ENCODE data around the gene KLRK1. TPM values are rescaled to one million over a fixed set of nuclear protein-coding genes. Genes with fewer than 3 reads are reported as not detected.
"Not testable (repeated sequence)": the region's sequence is repeated elsewhere in the genome, so short reads cannot be mapped to it uniquely, and the experiment has no call there.

The KLRK1 gene
- total RNA-seq, 1 experiment from 2014 or later, result not detected

GRCh38 chr12:10372559-10372958 lies 17.3 kb downstream of the KLRK1 start:
- no peaks in the 10 kb centered on the region for H3F3A ChIP-seq (ENCODE audit: low read length, unreplicated experiment)
- ATAC-seq, result no peak
- H3K27ac ChIP-seq (ENCODE audit: low read length), result no peak overlapping the region
- BruUV-seq (replicated peaks), result no TSS peak
- ChIA-PET CTCF (no interaction called here), POLR2A (ENCODE audit: unreplicated experiment) (no interaction called here)
- intact Hi-C loops (cut with micrococcal nuclease), result no loop called here
- no peak overlapping the region for H3K9ac ChIP-seq (ENCODE audit: low read length)
- TF ChIP-seq EZH2phosphoT487 (IDR thresholded peaks at IDR 0.05; ENCODE audit: borderline replicate concordance, low read length) (no peak), EZH2 (IDR thresholded peaks at IDR 0.05; ENCODE audit: low read length, unreplicated experiment) (no peak), CTCF (conservative IDR thresholded peaks at IDR 0.05; ENCODE audit: low read depth, low read length) (no peak)
- H3K4me1 ChIP-seq (ENCODE audit: insufficient read depth, low read length), result no peaks in the 10 kb centered on the region
- H4K20me1 ChIP-seq (ENCODE audit: low read length), result no peaks in the 10 kb centered on the region
- H2AFZ ChIP-seq (ENCODE audit: low read length), result no peak overlapping the region
- DNase-seq, result no peak
- no peak overlapping the region for H3K4me2 ChIP-seq (ENCODE audit: low read length)
- no peaks in the 10 kb centered on the region for H3K9me3 ChIP-seq (ENCODE audit: low read length)
- no peaks in the 10 kb centered on the region for H3K27me3 ChIP-seq (ENCODE audit: low read length)
- no peaks in the 10 kb centered on the region for H3K36me3 ChIP-seq (ENCODE audit: low read depth, low read length)
- H3K9me2 ChIP-seq (replicated peaks; ENCODE audit: low read length), result no peaks in the 10 kb centered on the region
- no peaks in the 10 kb centered on the region for H3K79me2 ChIP-seq (ENCODE audit: low read length)
- H3K4me3 ChIP-seq (ENCODE audit: low read length), result no peak overlapping the region

- H3K4me2 ChIP-seq (ENCODE audit: low read length); DNase-seq; H3K27ac ChIP-seq (ENCODE audit: low read length); H2AFZ ChIP-seq (ENCODE audit: low read length); H3K4me1 ChIP-seq (ENCODE audit: insufficient read depth, low read length); intact Hi-C loops (cut with micrococcal nuclease); H3K36me3 ChIP-seq (ENCODE audit: low read depth, low read length); H3K9ac ChIP-seq (ENCODE audit: low read length); H3F3A ChIP-seq (ENCODE audit: low read length, unreplicated experiment); BruUV-seq (replicated peaks); CTCF ChIA-PET; H4K20me1 ChIP-seq (ENCODE audit: low read length); H3K9me3 ChIP-seq (ENCODE audit: low read length); ATAC-seq; H3K4me3 ChIP-seq (ENCODE audit: low read length); POLR2A ChIA-PET (ENCODE audit: unreplicated experiment); H3K27me3 ChIP-seq (ENCODE audit: low read length); H3K9me2 ChIP-seq (replicated peaks; ENCODE audit: low read length); H3K79me2 ChIP-seq (ENCODE audit: low read length): not testable (repeated sequence)
These were observed 17.8 kb downstream of the KLRK1 start for GRCh38 chr12:10371893-10372535.

GRCh38 chr12:10369557-10370415 lies 20.1 kb downstream of the KLRK1 start:
- ChIA-PET CTCF (interaction anchor here (0.6 kb wide), 1 partner anchor 130 kb away, joined by 3 read pairs; no protein-coding TSS in a partner anchor), POLR2A (ENCODE audit: unreplicated experiment) (no interaction called here)
- H3K4me1 ChIP-seq (ENCODE audit: insufficient read depth, low read length), result peaks cover 15% of the 10 kb centered on the region
- no peak overlapping the region for H3K4me2 ChIP-seq (ENCODE audit: low read length)
- no peak overlapping the region for H2AFZ ChIP-seq (ENCODE audit: low read length)
- no peaks in the 10 kb centered on the region for H3K9me3 ChIP-seq (ENCODE audit: low read length)
- no peaks in the 10 kb centered on the region for H3K9me2 ChIP-seq (replicated peaks; ENCODE audit: low read length)
- no peaks in the 10 kb centered on the region for H3K27me3 ChIP-seq (ENCODE audit: low read length)
- H3K79me2 ChIP-seq (ENCODE audit: low read length), result no peaks in the 10 kb centered on the region
- BruUV-seq (replicated peaks), result no TSS peak
- H3K4me3 ChIP-seq (ENCODE audit: low read length), result no peak overlapping the region
- TF ChIP-seq EZH2phosphoT487 (IDR thresholded peaks at IDR 0.05; ENCODE audit: borderline replicate concordance, low read length) (no peak), CTCF (conservative IDR thresholded peaks at IDR 0.05; ENCODE audit: low read depth, low read length) (no peak), EZH2 (IDR thresholded peaks at IDR 0.05; ENCODE audit: low read length, unreplicated experiment) (no peak)
- intact Hi-C loops (cut with micrococcal nuclease), result loop anchor here (10.0 kb wide), 1 partner anchor 135 kb away; the partner anchor contains the start of gene EIF2S3B
- no peaks in the 10 kb centered on the region for H4K20me1 ChIP-seq (ENCODE audit: low read length)
- H3K27ac ChIP-seq (ENCODE audit: low read length), result no peak overlapping the region
- H3F3A ChIP-seq (ENCODE audit: low read length, unreplicated experiment), result no peaks in the 10 kb centered on the region
- DNase-seq, result no peak
- no peak overlapping the region for H3K9ac ChIP-seq (ENCODE audit: low read length)
- H3K36me3 ChIP-seq (ENCODE audit: low read depth, low read length), result no peaks in the 10 kb centered on the region
- ATAC-seq, result no peak

All from PC-3 (cell line).